Liver (tissue), 9 donors: Measurements from ENCODE around the gene FRS2. TPM values are rescaled to one million over a fixed set of nuclear protein-coding genes. Genes with fewer than 3 reads are reported as not detected.

Source experiments
- DNase-seq: peaks from one replicate; pipeline ENCODE4 v3.0.0-alpha.2; 2017; ENCODE audit warnings: low spot score
- H3K27ac ChIP-seq, 2 donors: one replicate each; pipeline ENCODE4 v1.7.0; 2013; ENCODE audit warnings: inconsistent platforms in 2 of 2, low read length in 2 of 2, control low read depth in 1 of 2, low read depth in 1 of 2, mild to moderate bottlenecking in 1 of 2
- H3K27me3 ChIP-seq, 4 donors: one replicate each; pipeline versions ENCODE4 v1.6.1 to v1.7.0; 2013; ENCODE audit warnings: low read length in 3 of 4, inconsistent platforms in 1 of 4, mild to moderate bottlenecking in 1 of 4, moderate library complexity in 1 of 4; ENCODE audit not compliant: control insufficient read depth in 4 of 4, insufficient read depth in 4 of 4
- H3K36me3 ChIP-seq, 4 donors: one replicate each; pipeline versions ENCODE4 v1.6.1 to v1.7.0; 2013; ENCODE audit warnings: low read length in 3 of 4, mild to moderate bottlenecking in 3 of 4, low read depth in 1 of 4, moderate library complexity in 1 of 4; ENCODE audit not compliant: control insufficient read depth in 4 of 4, insufficient read depth in 3 of 4
- H3K4me1 ChIP-seq, 4 donors: one replicate each; pipeline versions ENCODE4 v1.6.1 to v1.7.0; 2013; ENCODE audit warnings: low read length in 3 of 4, mild to moderate bottlenecking in 3 of 4, moderate library complexity in 1 of 4; ENCODE audit not compliant: control insufficient read depth in 4 of 4, insufficient read depth in 4 of 4
- H3K4me3 ChIP-seq, 3 donors: one replicate each; pipeline versions ENCODE4 v1.6.1 to v1.7.0; 2013; ENCODE audit warnings: low read length in 3 of 3, control low read depth in 1 of 3, low read depth in 1 of 3, mild to moderate bottlenecking in 1 of 3
- H3K9ac ChIP-seq, 2 donors: one replicate each; pipeline ENCODE4 v1.7.0; 2013; ENCODE audit warnings: low read length in 2 of 2, mild to moderate bottlenecking in 2 of 2, moderate library complexity in 2 of 2, control low read depth in 1 of 2, low read depth in 1 of 2
- H3K9me3 ChIP-seq, 4 donors: one replicate each; pipeline versions ENCODE4 v1.6.1 to v1.7.0; 2013; ENCODE audit warnings: low read length in 3 of 4; ENCODE audit not compliant: control insufficient read depth in 4 of 4
- ATF3 ChIP-seq: IDR thresholded peaks from 2 replicates; pipeline ENCODE4 v1.6.1; 2016; ENCODE audit warnings: antibody characterized with exemption
- CTCF ChIP-seq: fragments of 150-350 bp; IDR thresholded peaks from 2 replicates; pipeline ENCODE4 v1.5.1; 2017; ENCODE audit warnings: improper control_type of control experiment, low read depth, low read length; ENCODE audit not compliant: missing input control
- FOXA1 ChIP-seq: IDR thresholded peaks from 2 replicates; pipeline ENCODE4 v1.6.1; 2016; ENCODE audit warnings: antibody characterized with exemption
- FOXA2 ChIP-seq: IDR thresholded peaks from 2 replicates; pipeline ENCODE4 v1.6.1; 2016; ENCODE audit warnings: antibody characterized with exemption
- GABPA ChIP-seq, 2 donors: IDR thresholded peaks in 1 of 2; conservative IDR thresholded peaks in 1 of 2; 2 replicates each; pipeline ENCODE4 v1.6.1; 2016; ENCODE audit warnings: antibody characterized with exemption in 2 of 2, mild to moderate bottlenecking in 1 of 2, moderate library complexity in 1 of 2
- HNF4A ChIP-seq, 2 donors: conservative IDR thresholded peaks; 2 replicates each; pipeline ENCODE4 v1.6.1; 2016; ENCODE audit warnings: antibody characterized with exemption in 2 of 2, mild to moderate bottlenecking in 2 of 2
- HNF4G ChIP-seq: IDR thresholded peaks from 2 replicates; pipeline ENCODE4 v1.6.1; 2016; ENCODE audit warnings: antibody characterized with exemption
- MAX ChIP-seq: IDR thresholded peaks from 2 replicates; pipeline ENCODE4 v1.6.1; 2016; ENCODE audit warnings: antibody characterized with exemption
- NR2F2 ChIP-seq: IDR thresholded peaks from 2 replicates; pipeline ENCODE4 v1.6.1; 2016; ENCODE audit warnings: antibody characterized with exemption
- REST ChIP-seq: IDR thresholded peaks from 2 replicates; pipeline ENCODE4 v1.6.1; 2016; ENCODE audit warnings: antibody characterized with exemption, mild to moderate bottlenecking
- RXRA ChIP-seq, 2 donors: IDR thresholded peaks; 2 replicates each; pipeline ENCODE4 v1.6.1; 2017 to 2018; ENCODE audit warnings: antibody characterized with exemption in 2 of 2, mild to moderate bottlenecking in 1 of 2
- SP1 ChIP-seq: IDR thresholded peaks from 2 replicates; pipeline ENCODE4 v1.6.1; 2018; ENCODE audit warnings: antibody characterized with exemption, mild to moderate bottlenecking
- TAF1 ChIP-seq: conservative IDR thresholded peaks from 2 replicates; pipeline ENCODE4 v1.6.1; 2016; ENCODE audit warnings: antibody characterized with exemption, mild to moderate bottlenecking
- YY1 ChIP-seq: IDR thresholded peaks from 2 replicates; pipeline ENCODE4 v1.6.1; 2016; ENCODE audit warnings: antibody characterized with exemption, mild to moderate bottlenecking
- ZBTB33 ChIP-seq: IDR thresholded peaks from 2 replicates; pipeline ENCODE4 v1.6.1; 2016; ENCODE audit warnings: antibody characterized with exemption
- whole genome bisulfite sequencing: extraction: QIAGEN DNeasy Blood & Tissue Kit; methylation state at CpG from one replicate; pipeline ENCODE4 v1.1.7; 2013; 5-methylcytosine and 5-hydroxymethylcytosine counted together
- polyA plus RNA-seq, 2 donors: library from polyadenylated mRNA; stranded (reverse) in 1 of 2; unstranded in 1 of 2; fragments of 200-250 nt in 1 of 2; fragments of >200 nt in 1 of 2; fragmentation: Nextera tagmentation in 1 of 2; extraction: Ambion mirVana in 1 of 2; gene quantifications; one replicate each; pipeline versions ENCODE4 v1.2.1 to v1.2.3, GENCODE V29; 2013 to 2015
- total RNA-seq, 2 donors: library from RNA; depleted of rRNA; stranded (reverse); fragments of >200 nt; gene quantifications; one replicate each; pipeline ENCODE4 v1.2.3, GENCODE V29; 2014
- donor health status: healthy.
- donor health status: healthy.
- donor health status: healthy.
- donor health status: healthy.
- donor health status: healthy.

FRS2 gene
- total and polyA plus RNA-seq, 4 donors = 7.0 to 24.0 (median 21.9) TPM

GRCh38 chr12:69589082-69589481 lies 118.9 kb downstream of the FRS2 start:
- no peak for DNase-seq
- Histone ChIP-seq H3K4me3 (no peak overlapping the region), H3K4me1 (peaks cover 0 to 7% (median 3%) of the 10 kb centered on the region in 4 donors), H3K9me3 (no peaks in the 10 kb centered on the region), H3K27me3 (no peaks in the 10 kb centered on the region), H3K9ac (no peak overlapping the region), H3K36me3 (peaks cover 5 to 64% (median 55%) of the 10 kb centered on the region in 4 donors), H3K27ac (no peak overlapping the region)
- 92% methylated on average over 2 of the region's 2 CpGs for WGBS
- no peak for TF ChIP-seq SP1
- no peak for TF ChIP-seq ATF3
- TF ChIP-seq MAX = no peak
- no peak for TF ChIP-seq REST
- TF ChIP-seq HNF4A (conservative IDR thresholded peaks at IDR 0.05) = no peak
- TF ChIP-seq CTCF = no peak
- TF ChIP-seq FOXA2 = no peak
- no peak for TF ChIP-seq NR2F2
- TF ChIP-seq ZBTB33 = no peak
- TF ChIP-seq GABPA (IDR thresholded peaks at IDR 0.05 in 1 of 2, conservative IDR thresholded peaks at IDR 0.05 in 1 of 2) = no peak
- TF ChIP-seq YY1 = no peak
- TF ChIP-seq HNF4G = no peak
- no peak for TF ChIP-seq TAF1
- TF ChIP-seq FOXA1 = no peak

GRCh38 chr12:69595689-69596088 lies 125.5 kb downstream of the FRS2 start:
- no peak for TF ChIP-seq RXRA (IDR thresholded peaks at IDR 0.05)
- no peak for TF ChIP-seq GABPA (IDR thresholded peaks at IDR 0.05 in 1 of 2, conservative IDR thresholded peaks at IDR 0.05 in 1 of 2)
- no peak for TF ChIP-seq ATF3
- no peak for TF ChIP-seq HNF4G
- TF ChIP-seq MAX = no peak
- Histone ChIP-seq H3K4me3 (no peak overlapping the region), H3K9me3 (no peaks in the 10 kb centered on the region), H3K27me3 (no peaks in the 10 kb centered on the region), H3K9ac (no peak overlapping the region), H3K27ac (no peak overlapping the region), H3K4me1 (peaks cover 0 to 5% (median 1%) of the 10 kb centered on the region in 4 donors), H3K36me3 (peaks cover 17 to 81% (median 72%) of the 10 kb centered on the region in 4 donors)
- DNase-seq = no peak
- 98% methylated on average over 2 of the region's 2 CpGs for WGBS
